HG02943 (cell line): ENCODE data around the gene SPNS2.

Source experiments
- ATAC-seq: cut with Tn5 transposase; IDR thresholded peaks from one replicate; pipeline ENCODE4 v1.9.1; 2021; ENCODE audit warnings: mild to moderate bottlenecking, low read depth, moderate library complexity; ENCODE audit not compliant: unreplicated experiment

SPNS2 gene

GRCh38 chr17:4519361-4519788 is 20.7 kb downstream of the SPNS2 start:
- ATAC-seq: no peak

- no peak for ATAC-seq
Observed at GRCh38 chr17:4520060-4520893, 21.6 kb downstream of the SPNS2 start.

- ATAC-seq: no peak
Observed at GRCh38 chr17:4520894-4521600, 22.4 kb downstream of the SPNS2 start.

- ATAC-seq: no peak
Observed at GRCh38 chr17:4522661-4523060, 24.0 kb downstream of the SPNS2 start.

GRCh38 chr17:4523946-4524345 is 25.3 kb downstream of the SPNS2 start:
- no peak for ATAC-seq

GRCh38 chr17:4525691-4526397 is 27.2 kb downstream of the SPNS2 start:
- no peak for ATAC-seq

- ATAC-seq: no peak
Observed at GRCh38 chr17:4527134-4527533, 28.5 kb downstream of the SPNS2 start.

GRCh38 chr17:4527566-4528125 is 29.0 kb downstream of the SPNS2 start:
- no peak for ATAC-seq

- no peak for ATAC-seq
Observed at GRCh38 chr17:4529533-4530152, 31.0 kb downstream of the SPNS2 start.

GRCh38 chr17:4530799-4531730 is 32.4 kb downstream of the SPNS2 start:
- no peak for ATAC-seq

GRCh38 chr17:4531988-4532736 is 33.5 kb downstream of the SPNS2 start:
- no peak for ATAC-seq

GRCh38 chr17:4532860-4533522 is 34.3 kb downstream of the SPNS2 start:
- no peak for ATAC-seq

GRCh38 chr17:4533523-4534504 is 35.1 kb downstream of the SPNS2 start:
- no peak for ATAC-seq

- no peak for ATAC-seq
Observed at GRCh38 chr17:4534515-4534914, 35.8 kb downstream of the SPNS2 start.

- ATAC-seq: no peak
Observed at GRCh38 chr17:4534928-4535666, 36.4 kb downstream of the SPNS2 start.

- no peak for ATAC-seq
Observed at GRCh38 chr17:4535667-4536258, 37.1 kb downstream of the SPNS2 start.
